HEK293 (cell line): ENCODE results near the gene CTIF.

Source experiments
- CTCF ChIA-PET: fragments of 350-600 bp; formaldehyde crosslinking; extraction: SDS; loops from one replicate; lab custom pipeline; 2021; ENCODE audit warnings: antibody characterized with exemption; lab: Yijun Ruan, JAX
- POLR2A ChIA-PET: fragments of 300-600 bp; formaldehyde crosslinking; extraction: SDS; loops from one replicate; lab custom pipeline; 2020; ENCODE audit warnings: antibody characterized with exemption, inconsistent platforms; lab: Yijun Ruan, JAX
- H3K27ac ChIP-seq: fragments of 200-500 bp; sonication (Bioruptor generic); 2 replicates; pipeline ENCODE4 v1.5.1; 2014; ENCODE audit warnings: low read depth, low read length, control low read depth, inconsistent platforms; ENCODE audit errors: extremely low read depth
- H3K36me3 ChIP-seq, 2 experiments: fragments of 200-500 bp in 1 of 2; sonication (Bioruptor generic) in 1 of 2; 1 replicate in 1 of 2; 2 replicates in 1 of 2; pipeline ENCODE4 v1.5.1; 2014 to 2017; ENCODE audit warnings: inconsistent platforms in 2 of 2, low read length in 2 of 2; ENCODE audit not compliant: control insufficient read depth in 2 of 2, insufficient read depth in 1 of 2
- H3K4me1 ChIP-seq: fragments of 200-500 bp; sonication (Bioruptor generic); 2 replicates; pipeline ENCODE4 v1.5.1; 2014; ENCODE audit warnings: mild to moderate bottlenecking, low read length, inconsistent platforms; ENCODE audit not compliant: control insufficient read depth, insufficient read depth
- H3K4me3 ChIP-seq: 2 replicates; pipeline ENCODE4 v1.5.1; 2011; ENCODE audit warnings: low read depth, mild to moderate bottlenecking, control low read depth, low read length, moderate library complexity
- H3K9me3 ChIP-seq: fragments of 200-500 bp; sonication (Bioruptor generic); 2 replicates; pipeline ENCODE4 v1.5.1; 2014; ENCODE audit warnings: low read depth, low read length, inconsistent platforms; ENCODE audit not compliant: control insufficient read depth, insufficient read depth
- FEZF1 ChIP-seq: fragments of 450-650 bp; formaldehyde crosslinking; IDR thresholded peaks from 2 replicates; pipeline ENCODE4 v1.5.1; 2016; ENCODE audit warnings: missing biosample characterization, missing genetic modification characterization
- HOXD13 ChIP-seq: sonication (generic); formaldehyde crosslinking; IDR thresholded peaks from 2 replicates; pipeline ENCODE4 v1.8.0; 2022; ENCODE audit warnings: missing genetic modification reagents, borderline replicate concordance
- KLF1 ChIP-seq: fragments of 450-650 bp; formaldehyde crosslinking; IDR thresholded peaks from 2 replicates; pipeline ENCODE4 v1.5.1; 2016; ENCODE audit warnings: missing biosample characterization, missing genetic modification characterization
- PRDM6 ChIP-seq: fragments of 450-650 bp; formaldehyde crosslinking; IDR thresholded peaks from 2 replicates; pipeline ENCODE4 v1.5.1; 2017; ENCODE audit warnings: missing biosample characterization, missing genetic modification characterization
- REST ChIP-seq: fragments of 450-650 bp; formaldehyde crosslinking; IDR thresholded peaks from 2 replicates; pipeline ENCODE4 v1.5.1; 2016; ENCODE audit warnings: missing biosample characterization, missing genetic modification characterization
- SCRT2 ChIP-seq: fragments of 450-650 bp; formaldehyde crosslinking; IDR thresholded peaks from 2 replicates; pipeline ENCODE4 v1.5.1; 2016; ENCODE audit warnings: missing biosample characterization, missing genetic modification characterization
- SP2 ChIP-seq: fragments of 450-650 bp; formaldehyde crosslinking; IDR thresholded peaks from 2 replicates; pipeline ENCODE4 v1.5.1; 2016; ENCODE audit warnings: missing biosample characterization, missing genetic modification characterization
- YY2 ChIP-seq: fragments of 450-650 bp; formaldehyde crosslinking; IDR thresholded peaks from 2 replicates; pipeline ENCODE4 v1.5.1; 2016; ENCODE audit warnings: missing biosample characterization, missing genetic modification characterization
- ZNF114 ChIP-seq: fragments of 450-650 bp; formaldehyde crosslinking; IDR thresholded peaks from 2 replicates; pipeline ENCODE4 v1.5.0; 2017; ENCODE audit warnings: missing biosample characterization, missing genetic modification characterization
- ZNF138 ChIP-seq: fragments of 450-650 bp; formaldehyde crosslinking; IDR thresholded peaks from 2 replicates; pipeline ENCODE4 v1.5.1; 2016; ENCODE audit warnings: missing biosample characterization, missing genetic modification characterization, borderline replicate concordance
- ZNF140 ChIP-seq: fragments of 450-650 bp; formaldehyde crosslinking; IDR thresholded peaks from 2 replicates; pipeline ENCODE4 v1.5.1; 2016; ENCODE audit warnings: missing biosample characterization, missing genetic modification characterization
- ZNF155 ChIP-seq: fragments of 450-650 bp; formaldehyde crosslinking; IDR thresholded peaks from 2 replicates; pipeline ENCODE4 v1.5.1; 2016; ENCODE audit warnings: missing biosample characterization, missing genetic modification characterization
- ZNF169 ChIP-seq: fragments of 450-650 bp; formaldehyde crosslinking; IDR thresholded peaks from 2 replicates; pipeline ENCODE4 v1.5.1; 2016; ENCODE audit warnings: missing biosample characterization, missing genetic modification characterization
- ZNF18 ChIP-seq: fragments of 450-650 bp; formaldehyde crosslinking; IDR thresholded peaks from 2 replicates; pipeline ENCODE4 v1.5.1; 2016; ENCODE audit warnings: missing biosample characterization, missing genetic modification characterization
- ZNF211 ChIP-seq: fragments of 450-650 bp; formaldehyde crosslinking; IDR thresholded peaks from 2 replicates; pipeline ENCODE4 v1.5.1; 2016; ENCODE audit warnings: low read depth, missing biosample characterization, missing genetic modification characterization
- ZNF274 ChIP-seq, 2 experiments: fragments of 200-500 bp in 1 of 2; fragments of 450-650 bp in 1 of 2; sonication (Bioruptor generic) in 1 of 2; formaldehyde crosslinking in 1 of 2; IDR thresholded peaks; 2 replicates each; pipeline versions ENCODE4 v1.5.1 to v1.6.1; 2014 to 2016; ENCODE audit warnings: borderline replicate concordance in 1 of 2, inconsistent platforms in 1 of 2, low read length in 1 of 2, missing biosample characterization in 1 of 2, missing genetic modification characterization in 1 of 2
- ZNF354C ChIP-seq: fragments of 450-650 bp; formaldehyde crosslinking; IDR thresholded peaks from 2 replicates; pipeline ENCODE4 v1.5.1; 2016; ENCODE audit warnings: missing biosample characterization, missing genetic modification characterization, low read depth, borderline replicate concordance
- ZNF510 ChIP-seq: fragments of 450-650 bp; formaldehyde crosslinking; IDR thresholded peaks from 2 replicates; pipeline ENCODE4 v1.5.1; 2018; ENCODE audit warnings: mild to moderate bottlenecking, missing genetic modification characterization, missing biosample characterization; ENCODE audit not compliant: insufficient replicate concordance
- ZNF513 ChIP-seq: fragments of 450-650 bp; IDR thresholded peaks from 2 replicates; pipeline ENCODE4 v1.5.1; 2018; ENCODE audit warnings: missing biosample characterization, missing genetic modification characterization
- ZNF558 ChIP-seq: fragments of 450-650 bp; formaldehyde crosslinking; IDR thresholded peaks from 2 replicates; pipeline ENCODE4 v1.5.1; 2016; ENCODE audit warnings: missing biosample characterization, missing genetic modification characterization
- ZNF560 ChIP-seq: fragments of 450-650 bp; formaldehyde crosslinking; IDR thresholded peaks from 2 replicates; pipeline ENCODE4 v1.5.1; 2017; ENCODE audit warnings: missing biosample characterization, missing genetic modification characterization, borderline replicate concordance
- ZNF654 ChIP-seq: fragments of 450-650 bp; formaldehyde crosslinking; IDR thresholded peaks from 2 replicates; pipeline ENCODE4 v1.5.1; 2016; ENCODE audit warnings: low read depth, missing biosample characterization, missing genetic modification characterization
- ZNF830 ChIP-seq: fragments of 450-650 bp; IDR thresholded peaks from 2 replicates; pipeline ENCODE4 v1.5.0; 2018; ENCODE audit warnings: missing biosample characterization, missing genetic modification characterization, low read depth, mild to moderate bottlenecking, moderate library complexity
- ZSCAN4 ChIP-seq: fragments of 450-650 bp; formaldehyde crosslinking; IDR thresholded peaks from 2 replicates; pipeline ENCODE4 v1.5.1; 2017; ENCODE audit warnings: missing biosample characterization, missing genetic modification characterization

Gene CTIF

GRCh38 chr18:48766487-48766886 is 227.7 kb downstream of the CTIF start:
- TF ChIP-seq ZNF830 (no peak), ZNF274 (IDR thresholded peaks at IDR 0.05; ENCODE audit: low read length) (no peak), ZNF274 (tag by site-specific recombination; IDR thresholded peaks at IDR 0.05; ENCODE audit: borderline replicate concordance) (no peak), ZNF138 (tag by site-specific recombination) (no peak), ZNF513 (tag by site-specific recombination) (no peak), SCRT2 (tag by site-specific recombination) (no peak), ZNF560 (tag by site-specific recombination) (no peak), ZNF510 (tag by site-specific recombination) (no peak), ZNF155 (no peak), KLF1 (tag by site-specific recombination) (no peak)
- POLR2A ChIA-PET: interaction anchor here (0.5 to 0.6 kb wide), 2 partner anchors 13 to 65 kb away, joined by 3 to 4 read pairs; no protein-coding TSS in a partner anchor
- Histone ChIP-seq H3K9me3 (no peaks in the 10 kb centered on the region), H3K36me3 (peaks cover 0 to 4% of the 10 kb centered on the region in 2 experiments; a peak in 1 of 3 replicates), H3K27ac (no peak overlapping the region), H3K4me3 (no peak overlapping the region), H3K4me1 (no peaks in the 10 kb centered on the region)
- CTCF ChIA-PET: interaction anchor here (0.6 to 0.8 kb wide), 2 partner anchors 10 to 681 kb away, joined by 3 to 4 read pairs; no protein-coding TSS in a partner anchor

- no peak overlapping the region for H3K4me3 ChIP-seq
- peaks cover 0 to under 1% of the 10 kb centered on the region in 2 experiments; a peak in 1 of 3 replicates for H3K36me3 ChIP-seq
- CTCF ChIA-PET: interaction anchor here (0.6 kb wide), 2 partner anchors 263 to 680 kb away, joined by 3 to 6 read pairs; no protein-coding TSS in a partner anchor
- H3K27ac ChIP-seq: no peak overlapping the region
- POLR2A ChIA-PET: interaction anchor here (0.5 to 0.6 kb wide), 2 partner anchors 12 to 65 kb away, joined by 3 to 4 read pairs; no protein-coding TSS in a partner anchor
- no peaks in the 10 kb centered on the region for H3K9me3 ChIP-seq
- H3K4me1 ChIP-seq: no peaks in the 10 kb centered on the region
- TF ChIP-seq SP2 (tag by site-specific recombination) (no peak), REST (tag by site-specific recombination) (no peak), ZNF654 (tag by site-specific recombination) (no peak), ZNF114 (tag by site-specific recombination) (no peak), ZNF169 (tag by site-specific recombination) (no peak), ZSCAN4 (tag by site-specific recombination) (no peak), FEZF1 (no peak), ZNF140 (tag by site-specific recombination) (no peak), ZNF354C (tag by site-specific recombination) (no peak), ZNF211 (tag by site-specific recombination) (no peak), PRDM6 (tag by site-specific recombination) (no peak), HOXD13 (CRISPR knock-in tag) (no peak), ZNF558 (tag by site-specific recombination) (no peak), ZNF18 (tag by site-specific recombination) (no peak), YY2 (no peak)
Measured at GRCh38 chr18:48767090-48767690, 228.4 kb downstream of the CTIF start.
